GM20000 (cell line): ENCODE results near the gene SLC51A.
"Not testable (repeated sequence)": the region's sequence is repeated elsewhere in the genome, so short reads cannot be mapped to it uniquely, and the experiment has no call there.

Experiments used
- DNase-seq: peaks from one replicate; pipeline ENCODE4 v3.0.0; 2012; ENCODE audit warnings: low spot score
- CTCF ChIP-seq: IDR thresholded peaks from 2 replicates; pipeline ENCODE4 v1.5.1; 2012; ENCODE audit warnings: mild to moderate bottlenecking, control low read depth; ENCODE audit errors: extremely low read depth, missing control alignments

Gene SLC51A

GRCh38 chr3:196216089-196216564 is at the start of gene SLC51A:
Gene SLC51A (plus strand): TSS chr3:196216534. CDS start chr3:196216713, 179 bp downstream.
- DNase-seq: no peak
- no peak for TF ChIP-seq CTCF

- no peak for DNase-seq
- no peak for TF ChIP-seq CTCF
Measured at GRCh38 chr3:196166741-196167140, 49.6 kb upstream of the SLC51A start.

- TF ChIP-seq CTCF: no peak
- DNase-seq: no peak
Measured at GRCh38 chr3:196168808-196169391, 47.4 kb upstream of the SLC51A start.

- TF ChIP-seq CTCF: no peak
- no peak for DNase-seq
Measured at GRCh38 chr3:196169836-196170240, 46.5 kb upstream of the SLC51A start.

GRCh38 chr3:196170296-196170695 is 46.0 kb upstream of the SLC51A start:
- not testable (repeated sequence) for DNase-seq

- DNase-seq: no peak
- no peak for TF ChIP-seq CTCF
Measured at GRCh38 chr3:196174652-196175051, 41.7 kb upstream of the SLC51A start.

GRCh38 chr3:196175116-196175625 is 41.2 kb upstream of the SLC51A start:
- TF ChIP-seq CTCF: no peak
- DNase-seq: no peak

GRCh38 chr3:196175722-196176121 is 40.6 kb upstream of the SLC51A start:
- no peak for DNase-seq
- no peak for TF ChIP-seq CTCF
